Anterior cingulate cortex (tissue), 58 donors: ENCODE measurements around the gene RNF168.

Experiments used
- DNase-seq, 58 donors: peaks; one replicate each; lab custom pipeline; 2025; lab: John Stamatoyannopoulos, UW

RNF168 gene

GRCh38 chr3:196419386-196419785 lies 84.2 kb downstream of the RNF168 start:
- no peak for DNase-seq
